B cell (primary cell): ENCODE measurements around the gene CHST11.

Experiments
- EZH2 ChIP-seq: IDR thresholded peaks from 2 replicates; pipeline ENCODE4 v1.6.1; 2012; ENCODE audit warnings: borderline replicate concordance, low read depth, mild to moderate bottlenecking, moderate library complexity, low read length; ENCODE audit not compliant: insufficient read depth, poor library complexity, severe bottlenecking
- TF ChIP-seq, protein P1 (sequence below): fragments of 200-600 bp; IDR thresholded peaks from one replicate; pipeline ENCODE4 v1.8.0; 2022; ENCODE audit warnings: antibody characterized with exemption, mild to moderate bottlenecking

- TF ChIP-seq, protein P1, sequence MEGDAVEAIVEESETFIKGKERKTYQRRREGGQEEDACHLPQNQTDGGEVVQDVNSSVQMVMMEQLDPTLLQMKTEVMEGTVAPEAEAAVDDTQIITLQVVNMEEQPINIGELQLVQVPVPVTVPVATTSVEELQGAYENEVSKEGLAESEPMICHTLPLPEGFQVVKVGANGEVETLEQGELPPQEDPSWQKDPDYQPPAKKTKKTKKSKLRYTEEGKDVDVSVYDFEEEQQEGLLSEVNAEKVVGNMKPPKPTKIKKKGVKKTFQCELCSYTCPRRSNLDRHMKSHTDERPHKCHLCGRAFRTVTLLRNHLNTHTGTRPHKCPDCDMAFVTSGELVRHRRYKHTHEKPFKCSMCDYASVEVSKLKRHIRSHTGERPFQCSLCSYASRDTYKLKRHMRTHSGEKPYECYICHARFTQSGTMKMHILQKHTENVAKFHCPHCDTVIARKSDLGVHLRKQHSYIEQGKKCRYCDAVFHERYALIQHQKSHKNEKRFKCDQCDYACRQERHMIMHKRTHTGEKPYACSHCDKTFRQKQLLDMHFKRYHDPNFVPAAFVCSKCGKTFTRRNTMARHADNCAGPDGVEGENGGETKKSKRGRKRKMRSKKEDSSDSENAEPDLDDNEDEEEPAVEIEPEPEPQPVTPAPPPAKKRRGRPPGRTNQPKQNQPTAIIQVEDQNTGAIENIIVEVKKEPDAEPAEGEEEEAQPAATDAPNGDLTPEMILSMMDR: no peak
- TF ChIP-seq EZH2: no peak
Observed at GRCh38 chr12:104714369-104714768, 257.6 kb downstream of the CHST11 start.
